ENCODE data around the gene STMND1.

The STMND1 gene

DNA sequence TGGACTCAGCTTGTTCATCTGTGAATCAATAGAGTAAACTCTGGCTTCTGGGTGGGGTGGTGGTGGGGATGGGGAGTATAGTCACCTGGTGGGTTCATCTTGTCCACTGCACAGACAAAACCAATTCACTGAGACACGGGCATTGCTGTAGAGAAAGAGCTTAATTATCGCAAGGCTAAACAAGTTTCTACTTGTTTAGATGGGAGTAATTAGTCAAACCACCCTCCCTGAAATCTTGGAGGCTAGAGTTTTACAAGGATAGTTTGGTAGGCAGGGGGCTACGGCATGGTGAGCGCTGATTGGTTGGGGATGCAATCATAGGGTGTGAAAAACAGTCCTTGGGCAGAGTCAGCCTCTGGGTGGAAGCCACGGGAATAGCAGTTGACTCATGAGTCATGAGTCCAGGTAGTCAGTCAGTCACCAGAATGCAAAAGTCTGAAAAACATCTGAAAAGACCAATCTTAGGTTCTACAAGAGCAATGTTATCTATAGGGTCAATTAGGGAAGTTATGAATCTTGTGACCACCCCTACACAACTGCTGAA is 77.8 kb downstream of the STMND1 start:
- WGBS (ENCODE audit: extremely low coverage, insufficient coverage, insufficient read length): no CpG with 5 or more reads among the region's 5 CpGs
- H4K8ac ChIP-seq (ENCODE audit: low read depth, low read length): no peak overlapping the region

More for the DNA sequence above, 77.8 kb downstream of the STMND1 start:
- no peak overlapping the region for H2BK120ac ChIP-seq (ENCODE audit: insufficient read depth, low read length, poor library complexity)
- H3K9ac ChIP-seq (ENCODE audit: low read length): no peak overlapping the region
- no peaks in the 10 kb centered on the region for H3K4me1 ChIP-seq (ENCODE audit: control insufficient read depth in 1 of 2, insufficient read depth in 2 of 2, low read length in 2 of 2)
- no peak for DNase-seq
- no peak overlapping the region for H4K12ac ChIP-seq (ENCODE audit: low read depth, low read length)
- no peaks in the 10 kb centered on the region for H3K27me3 ChIP-seq (ENCODE audit: insufficient read depth, low read length)
- no peak overlapping the region for H3K14ac ChIP-seq (ENCODE audit: low read length)
- no peak overlapping the region for H2BK12ac ChIP-seq (ENCODE audit: low read length)
- no peak overlapping the region for H4K91ac ChIP-seq (ENCODE audit: low read depth, low read length)
- no peaks in the 10 kb centered on the region for H3K36me3 ChIP-seq (ENCODE audit: control insufficient read depth in 1 of 2, insufficient read depth in 2 of 2, low read length in 2 of 2)
- no peak overlapping the region for H3K23ac ChIP-seq (ENCODE audit: low read length)
- H3K79me1 ChIP-seq (ENCODE audit: low read length): no peaks in the 10 kb centered on the region
- H3K4me2 ChIP-seq (ENCODE audit: low read length): no peak overlapping the region
- peaks cover 5% of the 10 kb centered on the region for H3K9me3 ChIP-seq (ENCODE audit: insufficient read depth, low read depth, low read length)
- no peak overlapping the region for H3K4ac ChIP-seq (ENCODE audit: low read depth, low read length)
- no peak overlapping the region for H3K27ac ChIP-seq (ENCODE audit: low read depth, low read length)
- H3K4me3 ChIP-seq (ENCODE audit: low read depth, low read length): no peak overlapping the region
- no peak overlapping the region for H2BK5ac ChIP-seq (ENCODE audit: low read depth, low read length, poor library complexity)
- H3K18ac ChIP-seq (ENCODE audit: low read length): no peak overlapping the region
- H2AFZ ChIP-seq (ENCODE audit: insufficient read depth, low read length, poor library complexity): no peak overlapping the region
- H3K79me2 ChIP-seq (ENCODE audit: control insufficient read depth, insufficient read depth, low read length, poor library complexity): no peaks in the 10 kb centered on the region
- no peak overlapping the region for H2AK5ac ChIP-seq (ENCODE audit: low read length)
